SK-N-SH treated with all-trans-retinoic acid at 6 μM for 48 hours (cell line): ENCODE measurements around the gene SERPINB4.

Experiments
- ARNTL ChIP-seq: fragments of 450-650 bp; formaldehyde crosslinking; IDR thresholded peaks from 2 replicates; pipeline ENCODE4 v1.5.0; 2020; ENCODE audit warnings: low read depth, mild to moderate bottlenecking, moderate library complexity, borderline replicate concordance
- CSRNP3 ChIP-seq: fragments of 250-450 bp; sonication (Bioruptor Pico); IDR thresholded peaks from 2 replicates; pipeline ENCODE4 v1.5.1; 2021; ENCODE audit warnings: mild to moderate bottlenecking, moderate library complexity
- ESRRG ChIP-seq: fragments of 250-450 bp; sonication (Bioruptor Pico); IDR thresholded peaks from 2 replicates; pipeline ENCODE4 v1.6.1; 2021; ENCODE audit warnings: mild to moderate bottlenecking
- GLIS3 ChIP-seq: fragments of 250-450 bp; sonication (Bioruptor Pico); IDR thresholded peaks from 2 replicates; pipeline ENCODE4 v1.5.0; 2020; ENCODE audit warnings: mild to moderate bottlenecking, moderate library complexity
- ISL1 ChIP-seq: fragments of 250-450 bp; sonication (Bioruptor Pico); IDR thresholded peaks from 2 replicates; pipeline ENCODE4 v2.1.2; 2022; ENCODE audit warnings: mild to moderate bottlenecking, moderate library complexity
- PATZ1 ChIP-seq: fragments of 250-450 bp; sonication (Bioruptor Pico); IDR thresholded peaks from 2 replicates; pipeline ENCODE4 v1.8.0; 2020; ENCODE audit warnings: mild to moderate bottlenecking, moderate library complexity, borderline replicate concordance
- RARB ChIP-seq: fragments of 250-450 bp; sonication (Bioruptor Pico); IDR thresholded peaks from 2 replicates; pipeline ENCODE4 v1.8.0; 2021; ENCODE audit warnings: mild to moderate bottlenecking, moderate library complexity
- ZFP3 ChIP-seq: fragments of 250-450 bp; sonication (Bioruptor Pico); IDR thresholded peaks from 2 replicates; pipeline ENCODE4 v1.5.0; 2020; ENCODE audit warnings: mild to moderate bottlenecking, moderate library complexity
- ZFP30 ChIP-seq: fragments of 450-650 bp; formaldehyde crosslinking; IDR thresholded peaks from 2 replicates; pipeline ENCODE4 v1.5.0; 2022; ENCODE audit warnings: mild to moderate bottlenecking, moderate library complexity
- TF ChIP-seq, protein P1 (sequence below): fragments of 250-450 bp; sonication (Bioruptor Pico); IDR thresholded peaks from 2 replicates; pipeline ENCODE4 v1.5.1; 2020; ENCODE audit warnings: low read depth, mild to moderate bottlenecking, moderate library complexity

GRCh38 chr18:63590966-63591695 lies 52.9 kb downstream of the SERPINB4 start:
- no peak for TF ChIP-seq CSRNP3
- TF ChIP-seq PATZ1 (CRISPR knock-in tag), result no peak
- no peak for TF ChIP-seq ISL1
- TF ChIP-seq ARNTL, result no peak
- TF ChIP-seq ZFP3 (CRISPR knock-in tag), result no peak
- no peak for TF ChIP-seq GLIS3 (CRISPR knock-in tag)
- TF ChIP-seq, protein P1, sequence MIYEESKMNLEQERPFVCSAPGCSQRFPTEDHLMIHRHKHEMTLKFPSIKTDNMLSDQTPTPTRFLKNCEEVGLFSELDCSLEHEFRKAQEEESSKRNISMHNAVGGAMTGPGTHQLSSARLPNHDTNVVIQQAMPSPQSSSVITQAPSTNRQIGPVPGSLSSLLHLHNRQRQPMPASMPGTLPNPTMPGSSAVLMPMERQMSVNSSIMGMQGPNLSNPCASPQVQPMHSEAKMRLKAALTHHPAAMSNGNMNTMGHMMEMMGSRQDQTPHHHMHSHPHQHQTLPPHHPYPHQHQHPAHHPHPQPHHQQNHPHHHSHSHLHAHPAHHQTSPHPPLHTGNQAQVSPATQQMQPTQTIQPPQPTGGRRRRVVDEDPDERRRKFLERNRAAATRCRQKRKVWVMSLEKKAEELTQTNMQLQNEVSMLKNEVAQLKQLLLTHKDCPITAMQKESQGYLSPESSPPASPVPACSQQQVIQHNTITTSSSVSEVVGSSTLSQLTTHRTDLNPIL (CRISPR knock-in tag), result no peak
- TF ChIP-seq ESRRG (CRISPR knock-in tag), result no peak
- TF ChIP-seq ZFP30, result no peak
- no peak for TF ChIP-seq RARB
